Effector memory CD8-positive, alpha-beta T cell (primary cell): ENCODE results near the gene KRABD2.
A peak's percentile ranks its signal among the peaks of the same experiment; 100 is the strongest.

Source experiments
- ATAC-seq: fragments of 150-1000 bp; cut with Tn5 transposase; replicated peaks from 2 replicates; pipeline ENCODE4 v1.10.0; 2021; ENCODE audit warnings: mild to moderate bottlenecking, moderate library complexity
- DNase-seq, 3 experiments: peaks; one replicate each; pipeline ENCODE4 v3.0.0; 2021
- H3K27ac Mint-ChIP-seq, 2 donors: one replicate each; pipeline ENCODE4 v1.8.0; 2022; ENCODE audit warnings: mild to moderate bottlenecking in 2 of 2, mixed read lengths in 2 of 2, moderate library complexity in 2 of 2
- H3K27me3 Mint-ChIP-seq, 2 donors: one replicate each; pipeline ENCODE4 v1.8.0; 2022; ENCODE audit warnings: mixed read lengths in 2 of 2
- H3K36me3 Mint-ChIP-seq: one replicate; pipeline ENCODE4 v1.8.0; 2022; ENCODE audit warnings: mild to moderate bottlenecking, moderate library complexity, mixed read lengths; ENCODE audit not compliant: insufficient read depth
- H3K4me1 Mint-ChIP-seq, 2 donors: one replicate each; pipeline ENCODE4 v1.8.0; 2022; ENCODE audit warnings: low read depth in 2 of 2, mixed read lengths in 2 of 2
- H3K4me3 Mint-ChIP-seq, 2 donors: one replicate each; pipeline ENCODE4 v1.8.0; 2022; ENCODE audit warnings: mild to moderate bottlenecking in 2 of 2, mixed read lengths in 2 of 2, moderate library complexity in 2 of 2
- H3K9me3 Mint-ChIP-seq, 2 donors: one replicate each; pipeline ENCODE4 v1.8.0; 2022; ENCODE audit warnings: mixed read lengths in 2 of 2

Gene KRABD2

GRCh38 chr17:8376271-8377067, at the start of gene KRABD2:
Gene KRABD2, minus strand, starts transcription at chr17:8376704.
- Mint-ChIP-seq H3K36me3 (peaks cover 52% of the 10 kb centered on the region), H3K27ac (peak within 1 kb of the TSS; percentile 80 to 88), H3K4me1 (peaks cover 27 to 41% of the 10 kb centered on the region in 2 donors), H3K4me3 (peak within 1 kb of the TSS; percentile 83), H3K27me3 (no peaks in the 10 kb centered on the region), H3K9me3 (no peaks in the 10 kb centered on the region)
- DNase-seq (peak; percentile 86 to 88 (median 87)), ATAC-seq (peak; percentile 100)

- no peak for ATAC-seq
- peaks cover 73 to 99% of the 10 kb centered on the region in 2 donors for H3K27me3 Mint-ChIP-seq
Measured at GRCh38 chr17:8421571-8421970, 45.1 kb upstream of the KRABD2 start.

GRCh38 chr17:8420041-8420934, 43.8 kb upstream of the KRABD2 start:
- H3K27ac Mint-ChIP-seq = no peak overlapping the region
- H3K27me3 Mint-ChIP-seq = peaks cover 74 to 92% of the 10 kb centered on the region in 2 donors
- DNase-seq = no peak
- H3K4me1 Mint-ChIP-seq = no peaks in the 10 kb centered on the region
- H3K4me3 Mint-ChIP-seq = no peak overlapping the region
- no peaks in the 10 kb centered on the region for H3K9me3 Mint-ChIP-seq
- ATAC-seq = no peak
- H3K36me3 Mint-ChIP-seq = no peaks in the 10 kb centered on the region

More at GRCh38 chr17:8421571-8421970, 45.1 kb upstream of the KRABD2 start:
- Mint-ChIP-seq H3K36me3 (no peaks in the 10 kb centered on the region), H3K27ac (no peak overlapping the region), H3K4me1 (no peaks in the 10 kb centered on the region), H3K9me3 (no peaks in the 10 kb centered on the region), H3K4me3 (no peak overlapping the region)
- no peak for DNase-seq

DNA sequence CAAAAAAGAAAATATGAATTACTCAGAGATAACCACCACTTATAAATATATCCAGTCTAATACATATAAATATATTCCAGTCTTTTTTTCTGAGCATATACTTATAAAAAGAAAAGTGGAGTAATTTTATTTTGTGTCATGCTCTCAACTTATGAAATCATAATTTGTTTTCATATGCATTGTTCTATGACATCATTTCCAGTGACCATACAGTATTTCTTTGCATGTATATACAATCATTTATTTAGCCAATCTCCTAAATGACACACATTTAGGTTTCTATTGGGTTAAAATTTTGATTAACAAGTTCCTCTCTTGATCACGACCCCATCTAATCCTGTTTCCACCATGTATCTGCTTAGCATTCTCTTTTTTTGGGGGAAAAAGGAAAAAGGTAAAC, 42.8 kb upstream of the KRABD2 start:
- no peak overlapping the region for H3K4me3 Mint-ChIP-seq
- H3K27me3 Mint-ChIP-seq = peaks cover 68 to 82% of the 10 kb centered on the region in 2 donors
- ATAC-seq (no peak), DNase-seq (no peak)
- no peak overlapping the region for H3K27ac Mint-ChIP-seq
- H3K4me1 Mint-ChIP-seq = no peaks in the 10 kb centered on the region
- no peaks in the 10 kb centered on the region for H3K36me3 Mint-ChIP-seq
- H3K9me3 Mint-ChIP-seq = no peaks in the 10 kb centered on the region

DNA sequence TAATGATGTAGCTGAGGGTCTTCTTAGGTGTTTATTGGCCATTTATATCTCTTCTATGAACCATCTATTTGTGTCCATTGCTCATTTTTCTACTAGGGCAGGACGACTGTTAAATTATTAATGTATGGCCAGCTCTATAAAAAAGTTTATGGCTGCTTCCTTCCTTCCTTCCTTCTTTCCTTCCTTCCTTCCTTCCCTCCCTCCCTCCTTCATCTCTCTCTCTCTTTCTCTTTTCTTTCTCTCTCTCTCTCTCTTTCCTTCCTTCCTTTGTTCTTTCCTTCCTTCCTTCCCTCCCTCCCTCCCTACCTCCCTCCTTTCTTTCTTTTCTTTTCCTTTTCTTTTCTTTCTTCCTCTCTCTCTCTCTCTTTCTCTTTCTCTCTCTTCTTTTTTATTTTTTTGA, 42.0 kb upstream of the KRABD2 start:
- no peak overlapping the region for H3K27ac Mint-ChIP-seq
- H3K36me3 Mint-ChIP-seq = no peaks in the 10 kb centered on the region
- no peaks in the 10 kb centered on the region for H3K4me1 Mint-ChIP-seq
- no peak for ATAC-seq
- H3K27me3 Mint-ChIP-seq = peaks cover 67 to 74% of the 10 kb centered on the region in 2 donors
- no peak for DNase-seq
- no peak overlapping the region for H3K4me3 Mint-ChIP-seq
- no peaks in the 10 kb centered on the region for H3K9me3 Mint-ChIP-seq

- DNase-seq (no peak), ATAC-seq (no peak)
- Mint-ChIP-seq H3K27me3 (peaks cover 60 to 67% of the 10 kb centered on the region in 2 donors), H3K9me3 (no peaks in the 10 kb centered on the region), H3K4me3 (no peak overlapping the region), H3K4me1 (peaks cover 0 to 5% of the 10 kb centered on the region in 2 donors), H3K27ac (no peak overlapping the region), H3K36me3 (no peaks in the 10 kb centered on the region)
Measured at GRCh38 chr17:8417806-8418205, 41.3 kb upstream of the KRABD2 start.

DNA sequence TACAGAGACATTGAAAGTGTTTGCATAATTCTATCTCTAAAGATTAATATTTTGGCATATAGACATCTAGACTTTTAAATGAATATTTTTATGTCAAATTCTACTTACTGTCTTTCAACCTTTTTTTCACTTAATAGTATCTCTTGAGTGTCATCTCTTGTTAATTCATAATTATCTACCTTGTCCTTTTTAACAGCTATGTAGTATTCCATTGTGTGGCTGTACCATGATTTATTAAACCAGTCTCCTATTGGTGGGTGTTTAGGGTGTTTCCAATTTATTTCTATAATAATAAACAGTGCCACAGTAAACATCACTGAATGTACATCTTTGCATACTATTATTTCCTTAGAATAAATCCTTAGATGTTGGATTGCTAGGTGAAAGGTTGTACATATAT, 37.4 kb upstream of the KRABD2 start:
- H3K4me3 Mint-ChIP-seq = no peak overlapping the region
- H3K27ac Mint-ChIP-seq = no peak overlapping the region
- DNase-seq = no peak
- peaks cover 0 to 9% of the 10 kb centered on the region in 2 donors for H3K4me1 Mint-ChIP-seq
- no peaks in the 10 kb centered on the region for H3K36me3 Mint-ChIP-seq
- no peak for ATAC-seq
- H3K9me3 Mint-ChIP-seq = no peaks in the 10 kb centered on the region
- peaks cover 33 to 38% of the 10 kb centered on the region in 2 donors for H3K27me3 Mint-ChIP-seq

- peak; percentile 73 for ATAC-seq
- no peak overlapping the region for H3K4me3 Mint-ChIP-seq
- no peaks in the 10 kb centered on the region for H3K9me3 Mint-ChIP-seq
- no peak for DNase-seq
- H3K36me3 Mint-ChIP-seq = no peaks in the 10 kb centered on the region
- H3K4me1 Mint-ChIP-seq = peaks cover 0 to 9% of the 10 kb centered on the region in 2 donors
- peaks cover 29 to 36% of the 10 kb centered on the region in 2 donors for H3K27me3 Mint-ChIP-seq
- H3K27ac Mint-ChIP-seq = no peak overlapping the region
Measured at GRCh38 chr17:8413328-8413727, 36.8 kb upstream of the KRABD2 start.

- H3K27ac Mint-ChIP-seq = no peak overlapping the region
- H3K9me3 Mint-ChIP-seq = no peaks in the 10 kb centered on the region
- no peak for ATAC-seq
- H3K27me3 Mint-ChIP-seq = peaks cover 20 to 30% of the 10 kb centered on the region in 2 donors
- DNase-seq = no peak
- peaks cover 0 to 10% of the 10 kb centered on the region in 2 donors for H3K4me1 Mint-ChIP-seq
- H3K4me3 Mint-ChIP-seq = no peak overlapping the region
- H3K36me3 Mint-ChIP-seq = no peaks in the 10 kb centered on the region
Measured at GRCh38 chr17:8412089-8412488, 35.6 kb upstream of the KRABD2 start.

GRCh38 chr17:8410883-8411238, 34.4 kb upstream of the KRABD2 start:
- Mint-ChIP-seq H3K27me3 (peaks cover 8 to 20% of the 10 kb centered on the region in 2 donors), H3K36me3 (peaks cover 6% of the 10 kb centered on the region), H3K4me3 (no peak overlapping the region), H3K9me3 (no peaks in the 10 kb centered on the region), H3K4me1 (peaks cover 0 to 10% of the 10 kb centered on the region in 2 donors), H3K27ac (no peak overlapping the region)
- ATAC-seq (no peak), DNase-seq (no peak)

GRCh38 chr17:8409966-8410882, 33.7 kb upstream of the KRABD2 start:
- H3K36me3 Mint-ChIP-seq = peaks cover 6% of the 10 kb centered on the region
- DNase-seq (peak; percentile 72 to 80 (median 73)), ATAC-seq (peak; percentile 79)
- peaks cover 6 to 21% of the 10 kb centered on the region in 2 donors for H3K27me3 Mint-ChIP-seq
- no peaks in the 10 kb centered on the region for H3K9me3 Mint-ChIP-seq
- peaks cover 0 to 10% of the 10 kb centered on the region in 2 donors for H3K4me1 Mint-ChIP-seq
- no peak overlapping the region for H3K27ac Mint-ChIP-seq
- no peak overlapping the region for H3K4me3 Mint-ChIP-seq

- H3K36me3 Mint-ChIP-seq = peaks cover 6% of the 10 kb centered on the region
- H3K27ac Mint-ChIP-seq = peak overlapping the region in 1 of 2 donors; percentile 35
- DNase-seq (no peak), ATAC-seq (no peak)
- H3K4me1 Mint-ChIP-seq = peaks cover 0 to 10% of the 10 kb centered on the region in 2 donors
- H3K27me3 Mint-ChIP-seq = peaks cover 7 to 34% of the 10 kb centered on the region in 2 donors
- no peaks in the 10 kb centered on the region for H3K9me3 Mint-ChIP-seq
- H3K4me3 Mint-ChIP-seq = no peak overlapping the region
Measured at GRCh38 chr17:8408371-8408770, 31.9 kb upstream of the KRABD2 start.

DNA sequence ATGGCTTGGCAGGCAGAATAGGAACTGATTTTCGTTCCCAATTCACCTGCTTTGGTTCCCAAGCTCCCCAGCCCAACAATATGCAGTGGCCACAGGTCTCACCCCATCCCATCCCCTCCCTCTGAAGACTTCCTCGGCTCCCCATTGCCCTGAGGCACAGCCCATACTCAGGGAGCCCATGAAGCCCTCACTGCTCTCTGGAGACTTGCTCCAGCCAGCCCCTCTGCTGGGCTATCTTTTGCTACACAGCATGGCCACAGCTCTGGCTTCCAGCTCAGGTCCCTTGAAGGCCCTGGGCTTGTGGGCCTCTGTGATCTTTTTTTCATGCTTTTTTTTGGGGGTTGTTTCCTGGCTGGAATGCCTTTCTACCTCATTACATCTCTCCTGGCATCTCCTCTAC, 29.7 kb upstream of the KRABD2 start:
- DNase-seq (no peak), ATAC-seq (no peak)
- no peaks in the 10 kb centered on the region for H3K9me3 Mint-ChIP-seq
- H3K36me3 Mint-ChIP-seq = peaks cover 6% of the 10 kb centered on the region
- no peak overlapping the region for H3K4me3 Mint-ChIP-seq
- H3K4me1 Mint-ChIP-seq = peaks cover 0 to 4% of the 10 kb centered on the region in 2 donors
- no peak overlapping the region for H3K27ac Mint-ChIP-seq
- peaks cover 25 to 50% of the 10 kb centered on the region in 2 donors for H3K27me3 Mint-ChIP-seq
